ENCODE measurements around the gene OXSR1.
"Not testable (repeated sequence)": the region's sequence is repeated elsewhere in the genome, so short reads cannot be mapped to it uniquely, and the experiment has no call there.

Gene OXSR1

DNA sequence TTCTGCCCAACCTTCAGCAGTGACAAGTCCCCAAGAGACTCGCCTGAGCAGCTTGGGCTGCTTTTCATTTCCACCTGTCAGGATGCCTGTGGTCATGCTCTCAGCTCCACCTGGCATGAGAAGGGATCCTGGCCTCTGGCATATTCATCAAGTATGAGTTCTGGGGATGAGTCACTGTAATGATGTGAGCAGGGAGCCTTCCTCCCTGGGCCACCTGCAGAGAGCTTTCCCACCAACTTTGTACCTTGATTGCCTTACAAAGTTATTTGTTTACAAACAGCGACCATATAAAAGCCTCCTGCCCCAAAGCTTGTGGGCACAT is 23.4 kb upstream of the OXSR1 start:
- DNase-seq (ENCODE audit: low read depth): no peak

DNA sequence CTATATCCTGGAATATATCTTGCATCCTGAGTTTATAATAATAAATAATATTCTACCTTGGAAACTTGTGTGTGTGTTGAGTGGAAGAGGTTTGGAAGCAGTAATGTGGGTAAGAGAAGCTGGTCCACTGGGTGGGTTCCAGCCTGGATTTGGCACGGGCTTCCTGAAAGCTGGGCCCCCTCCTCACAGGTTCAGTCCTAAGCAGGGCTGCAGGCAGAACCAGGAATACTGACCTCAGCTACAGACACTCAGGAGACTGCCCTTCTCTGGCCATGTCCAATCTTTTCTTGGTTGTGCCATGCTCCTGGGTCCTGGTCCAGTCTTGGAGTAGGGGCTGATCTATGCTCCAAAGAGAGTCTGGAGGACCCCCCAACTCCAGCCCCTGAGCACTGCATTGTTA is 22.4 kb upstream of the OXSR1 start:
- no peak for DNase-seq (ENCODE audit: low read depth)

DNA sequence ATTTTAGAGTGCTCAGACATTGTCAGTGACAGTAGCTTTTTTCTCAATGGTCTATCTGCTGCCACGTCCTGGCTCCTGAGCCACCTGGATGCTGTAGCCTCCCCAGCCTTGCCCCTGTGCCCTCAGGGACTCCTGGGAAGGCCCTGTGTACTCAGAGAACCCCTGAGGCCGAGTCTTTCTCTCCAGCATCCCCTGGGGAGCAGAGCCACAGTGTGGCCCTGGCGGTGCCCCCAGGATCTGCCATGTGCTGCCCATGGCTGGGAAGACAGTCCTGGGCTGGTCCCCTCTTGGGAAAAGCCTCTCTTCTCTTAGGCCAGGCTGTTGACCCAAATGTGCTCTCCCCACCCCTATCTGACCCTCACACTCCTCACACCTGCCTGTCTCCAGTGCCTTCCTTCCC is 21.8 kb upstream of the OXSR1 start:
- no peak for DNase-seq (ENCODE audit: low read depth)

DNA sequence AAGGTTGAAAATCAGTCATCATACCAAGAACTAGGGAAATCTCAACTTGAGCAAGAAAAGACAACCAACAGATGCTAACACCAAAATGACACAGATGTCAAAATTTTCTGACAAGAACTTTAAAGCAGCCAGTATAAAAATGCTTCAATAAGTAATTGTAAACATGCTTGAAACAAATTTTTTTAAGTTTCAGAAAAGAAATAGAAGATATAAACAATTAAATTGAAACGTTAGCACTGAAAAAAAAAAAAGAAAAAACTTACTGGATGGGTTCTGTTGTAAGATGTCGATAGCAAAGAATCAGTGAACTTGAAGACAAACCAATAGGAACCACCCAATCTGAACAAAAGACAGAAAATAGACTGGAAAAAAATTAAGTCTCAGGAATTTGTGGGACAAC is 18.8 kb upstream of the OXSR1 start:
- no peak for DNase-seq (ENCODE audit: low read depth)

DNA sequence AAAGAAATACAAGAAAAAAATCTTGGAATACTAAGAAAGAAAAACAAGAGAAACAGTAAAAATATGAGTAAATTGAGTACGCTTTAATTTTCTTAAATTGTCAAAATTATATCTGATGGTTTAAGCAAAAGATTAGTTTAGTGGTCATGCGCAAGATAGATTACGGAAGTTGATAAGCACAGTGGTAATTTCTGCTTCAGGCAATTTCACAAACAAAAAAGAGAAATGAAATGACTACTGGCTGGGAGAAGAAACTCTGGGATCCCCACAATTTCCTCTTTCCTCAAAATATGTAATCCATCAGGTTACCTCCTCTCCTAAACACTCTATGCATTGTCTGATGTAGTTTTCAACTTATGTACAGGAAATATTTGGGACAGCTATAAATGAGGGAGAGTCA is 17.9 kb upstream of the OXSR1 start:
- no peak for DNase-seq (ENCODE audit: low read depth)

DNA sequence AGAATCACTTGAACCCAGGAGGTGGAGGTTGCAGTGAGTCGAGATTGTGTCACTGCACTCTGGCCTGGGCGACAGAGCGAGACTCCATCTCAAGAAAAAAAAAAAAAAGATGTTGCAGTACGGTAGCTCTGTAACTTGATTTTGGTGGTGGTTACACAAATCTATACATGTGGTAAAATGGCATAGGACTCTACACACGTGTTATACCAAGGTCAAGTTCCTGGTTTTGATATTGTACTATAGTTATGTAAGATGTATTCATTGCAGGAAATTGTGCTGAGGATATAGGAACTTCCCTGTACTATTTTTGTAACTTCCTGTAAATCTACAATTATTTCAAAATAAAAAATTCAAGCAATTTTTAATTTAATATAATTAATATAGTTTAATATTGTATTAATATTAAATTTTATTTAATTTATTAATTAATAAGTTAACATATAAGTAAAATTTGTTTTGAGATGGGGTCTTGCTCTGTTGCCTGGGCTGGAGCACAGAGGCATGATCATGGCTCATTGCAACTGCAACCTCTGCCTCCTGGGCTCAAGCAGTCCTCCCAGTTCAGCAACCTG is 16.9 kb upstream of the OXSR1 start:
- DNase-seq (ENCODE audit: low read depth): no peak

DNA sequence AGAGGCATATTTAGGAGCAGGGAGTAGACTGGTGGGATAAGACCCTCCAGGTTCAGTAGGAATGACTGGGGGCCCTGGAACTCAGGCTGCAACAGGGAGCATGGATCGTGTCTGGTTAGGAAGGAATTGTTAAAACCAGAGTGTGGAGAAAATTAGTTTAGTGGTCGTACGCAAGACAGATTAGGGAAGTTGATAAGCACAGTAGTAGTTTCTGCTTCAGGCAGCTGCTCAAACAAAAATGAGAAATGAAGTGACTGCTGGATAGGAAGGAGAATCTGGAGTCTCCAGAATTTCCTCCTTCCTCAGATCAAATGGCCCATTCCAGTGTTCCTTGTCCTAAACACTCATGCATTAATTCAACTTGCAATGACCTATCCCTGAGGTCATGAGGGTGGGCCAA is 15.6 kb upstream of the OXSR1 start:
- DNase-seq (ENCODE audit: low read depth): no peak

DNA sequence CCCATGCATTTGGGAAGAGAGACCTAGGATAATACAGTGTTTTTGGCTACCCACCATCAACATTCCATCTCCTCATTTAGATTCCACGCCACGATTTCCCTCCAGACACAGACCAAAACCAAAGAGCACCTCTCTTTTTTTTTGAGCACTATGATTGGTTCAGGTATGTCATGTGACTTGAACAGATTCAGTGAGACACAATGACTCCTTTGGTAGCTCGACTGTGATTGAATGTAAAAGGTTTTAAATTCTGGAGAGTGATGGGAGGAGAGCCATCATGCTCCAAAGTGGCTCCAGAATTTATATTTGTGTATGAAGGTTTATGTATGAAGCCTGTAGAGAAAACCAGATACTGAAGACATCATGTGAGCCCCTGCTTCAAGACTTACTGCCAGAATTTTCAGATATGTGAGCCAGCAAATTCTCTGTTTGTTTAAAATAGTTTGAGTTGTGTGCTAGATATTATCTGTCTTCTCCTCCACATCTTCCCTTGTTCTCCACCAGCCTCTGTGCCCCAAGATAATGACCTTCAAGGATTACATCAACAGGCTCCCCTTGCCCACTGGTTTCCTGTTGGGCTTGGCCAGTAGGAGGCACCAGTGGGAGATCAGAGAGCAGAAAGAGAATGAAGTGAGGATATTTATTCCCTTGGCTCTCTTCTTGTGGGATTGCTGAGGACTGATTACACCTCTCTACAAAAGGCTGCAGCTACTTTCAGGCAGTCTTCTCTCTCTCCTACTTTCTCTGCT is 14.4 kb upstream of the OXSR1 start:
- DNase-seq (ENCODE audit: low read depth): no peak

DNA sequence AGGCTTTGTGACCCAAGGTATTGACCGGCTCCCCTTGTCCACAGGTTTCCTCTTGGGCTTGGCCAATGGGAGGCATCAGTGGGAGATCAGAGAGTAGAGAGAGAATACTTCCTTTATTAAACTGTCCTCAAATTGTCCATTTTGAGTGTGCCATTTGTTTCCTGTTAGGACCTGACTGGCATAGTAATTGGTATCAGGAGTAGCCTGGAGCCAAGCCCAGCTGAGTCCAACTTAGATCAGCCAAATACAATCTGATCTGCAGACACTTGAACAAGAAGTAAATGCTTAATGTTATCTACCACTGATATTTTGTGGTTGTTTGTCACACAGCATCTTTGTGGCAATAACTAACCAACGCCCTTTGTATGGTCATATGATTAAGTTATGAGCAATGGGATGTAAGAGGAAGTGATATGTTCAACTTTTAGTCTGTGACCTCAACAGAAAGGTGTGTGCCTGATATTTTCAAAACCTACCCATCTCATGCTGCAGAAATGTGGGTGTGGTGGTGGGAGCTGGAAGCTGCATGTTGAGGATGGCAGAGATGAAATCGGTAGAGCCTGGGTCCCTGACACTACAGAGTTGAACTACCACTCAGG is 13.6 kb upstream of the OXSR1 start:
- DNase-seq (ENCODE audit: low read depth): no peak

DNA sequence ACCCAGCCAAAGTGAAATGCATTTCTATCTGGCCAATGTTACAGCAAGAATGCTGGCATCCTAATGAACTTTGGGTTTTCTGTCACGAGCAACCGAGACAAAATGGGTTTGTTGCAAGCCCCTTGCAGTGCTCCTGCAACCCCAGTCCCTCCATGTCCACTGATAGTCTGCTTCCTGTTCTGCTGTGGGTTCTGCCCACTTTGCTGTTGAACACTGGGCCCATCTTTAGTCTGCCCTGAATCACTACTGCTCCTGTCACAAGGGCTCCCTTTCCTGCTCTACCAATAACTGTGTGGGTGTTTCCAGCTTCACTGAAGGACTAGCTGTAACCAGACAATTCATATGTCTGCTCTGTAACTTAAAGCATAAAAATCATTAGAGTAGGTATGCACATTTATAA is 12.7 kb upstream of the OXSR1 start:
- DNase-seq (ENCODE audit: low read depth): no peak

DNA sequence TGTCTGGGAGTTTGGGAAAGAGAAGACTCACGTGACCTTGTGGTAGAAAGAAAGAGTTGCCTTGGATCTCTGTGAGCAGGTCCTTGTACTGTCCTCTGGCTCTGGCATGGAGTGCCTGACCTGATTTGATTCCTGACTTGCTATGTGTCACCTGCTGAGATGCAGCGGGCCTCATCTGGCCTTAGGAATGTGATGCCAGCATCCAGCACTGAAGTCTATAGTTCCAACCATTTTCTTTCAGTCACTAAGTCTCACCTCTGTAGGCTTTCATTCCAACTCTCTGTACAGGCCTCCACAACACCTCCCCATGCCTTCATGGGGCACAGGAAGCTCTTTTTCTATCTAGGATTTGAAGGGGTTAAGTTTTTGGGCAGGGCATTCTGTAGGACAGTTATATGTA is 12.1 kb upstream of the OXSR1 start:
- DNase-seq (ENCODE audit: low read depth): no peak

DNA sequence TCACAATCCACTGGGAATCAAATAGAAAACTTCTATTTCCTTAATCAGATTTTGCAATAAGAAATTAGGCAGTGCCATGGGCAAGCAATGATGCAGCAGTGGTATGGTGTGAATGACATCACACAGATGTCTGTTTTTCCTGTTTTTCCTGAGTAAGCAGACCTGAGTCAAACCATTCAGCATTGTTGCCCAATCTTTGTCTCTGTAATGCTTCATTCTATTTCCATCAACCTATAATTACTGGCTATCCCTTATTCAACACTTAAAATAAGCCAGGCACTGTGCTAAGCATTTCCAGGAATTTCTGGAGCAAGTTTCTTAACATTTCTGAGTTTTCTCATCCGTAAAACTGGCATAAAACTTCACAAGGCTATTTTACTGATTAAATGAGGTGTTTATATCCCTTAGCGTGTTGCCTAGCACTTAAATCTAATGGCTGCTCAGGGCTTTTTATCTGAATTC is 11.3 kb upstream of the OXSR1 start:
- no peak for DNase-seq (ENCODE audit: low read depth)

DNA sequence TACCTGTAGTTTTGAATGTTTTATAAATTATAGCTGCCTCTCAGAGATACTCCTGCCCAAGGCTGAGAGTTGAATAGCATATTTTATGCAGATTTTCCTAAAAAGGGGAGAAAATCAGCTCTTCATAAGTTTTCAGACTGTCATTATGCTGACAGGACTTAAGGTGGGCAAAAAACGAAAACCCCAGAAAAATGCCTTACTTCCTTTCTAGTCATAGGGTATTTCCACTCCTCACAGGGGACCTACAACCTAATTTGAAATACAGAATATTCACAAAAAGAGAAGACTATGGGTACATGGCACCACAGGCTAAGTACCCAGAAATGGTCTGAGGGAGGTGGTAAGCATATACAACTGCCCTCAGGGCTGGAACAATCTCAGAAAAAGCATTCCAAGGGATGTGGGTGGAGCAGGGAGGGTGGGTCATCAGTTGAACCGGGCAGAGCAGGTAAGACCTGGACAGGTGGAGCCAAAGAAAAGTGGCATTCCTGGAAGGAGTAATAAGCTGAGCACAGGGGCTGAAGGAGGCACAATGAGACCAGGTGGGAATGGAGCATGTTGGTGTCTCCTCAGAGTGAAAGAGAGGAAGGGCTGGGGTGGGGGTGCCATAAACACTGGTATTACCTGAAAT is 10.6 kb upstream of the OXSR1 start:
- no peak for DNase-seq (ENCODE audit: low read depth)

DNA sequence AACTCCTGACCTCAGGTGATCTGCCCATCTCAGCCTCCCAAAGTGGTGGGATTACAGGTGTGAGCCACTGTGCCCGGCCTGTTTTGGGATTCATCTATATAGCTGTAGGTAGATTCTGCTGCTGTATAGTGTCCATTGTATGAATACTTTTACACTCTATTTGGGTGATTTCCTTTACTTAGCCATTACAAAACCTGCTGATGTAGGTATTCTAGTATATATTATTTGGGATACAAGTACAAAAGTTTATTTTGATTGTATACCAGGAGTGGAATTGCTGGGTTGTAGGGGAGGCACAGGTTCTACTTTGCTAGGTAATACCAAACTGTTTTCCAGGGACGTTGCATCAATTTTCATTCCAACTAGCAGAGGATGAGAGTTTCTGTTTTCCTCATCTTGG is 9.5 kb upstream of the OXSR1 start:
- no peak for DNase-seq (ENCODE audit: low read depth)

DNA sequence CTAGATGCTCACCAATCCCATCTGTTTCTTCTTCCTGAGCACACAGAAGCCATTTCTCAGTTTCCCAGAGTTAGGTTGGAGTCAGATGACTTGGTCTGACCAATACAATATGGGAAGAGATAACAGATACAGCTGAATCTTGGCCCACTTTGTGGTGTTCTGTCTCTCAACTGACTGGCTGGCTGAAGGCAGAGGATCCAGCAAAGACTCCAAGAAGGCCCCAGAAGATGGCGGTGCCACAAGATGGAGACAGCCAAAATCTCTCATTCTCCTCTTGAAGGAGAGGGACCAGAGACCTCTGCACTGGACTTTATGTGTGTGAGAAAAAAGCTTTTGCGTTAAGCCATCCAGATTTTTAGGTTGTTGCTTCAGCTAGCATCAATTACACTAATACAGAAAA is 8.2 kb upstream of the OXSR1 start:
- no peak for DNase-seq (ENCODE audit: low read depth)

DNA sequence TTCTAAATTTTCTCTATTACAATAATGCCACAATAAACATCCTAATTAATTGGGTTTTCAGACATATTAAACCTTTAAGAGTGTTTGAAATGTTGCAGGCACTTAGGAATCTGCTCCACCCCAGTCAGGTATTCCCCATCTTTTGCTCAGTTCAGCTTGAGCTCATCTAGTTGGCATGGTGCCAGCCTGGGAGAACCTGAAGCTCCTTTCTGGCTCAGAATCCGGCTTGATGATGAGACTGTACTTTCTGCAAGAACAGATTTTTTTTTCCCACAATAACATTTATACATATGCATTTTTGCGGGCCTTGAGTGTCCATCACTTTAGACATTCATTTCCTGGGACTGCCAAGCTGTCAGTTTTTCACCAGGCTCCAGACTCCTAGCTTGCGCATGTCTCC is 7.7 kb upstream of the OXSR1 start:
- DNase-seq (ENCODE audit: low read depth): no peak

DNA sequence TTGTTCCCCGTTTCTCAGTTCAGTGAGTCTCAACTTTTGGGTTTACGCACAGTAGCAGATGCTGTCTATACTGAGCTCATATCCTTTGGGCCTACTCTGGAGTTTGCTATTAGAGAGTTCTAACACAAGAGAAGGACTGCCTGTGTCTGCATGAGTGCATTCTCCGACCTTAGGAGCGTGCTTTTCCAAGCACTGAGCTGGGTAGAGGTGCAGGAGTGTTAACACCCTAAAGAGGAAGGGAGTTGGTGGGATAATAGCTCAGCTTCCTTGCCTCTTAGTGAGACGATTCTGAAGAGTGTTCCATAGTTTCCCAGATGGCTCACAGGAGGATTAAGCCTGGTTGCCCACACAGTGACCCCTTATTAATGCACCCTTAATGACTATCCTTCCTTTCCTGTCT is 6.9 kb upstream of the OXSR1 start:
- no peak for DNase-seq (ENCODE audit: low read depth)

DNA sequence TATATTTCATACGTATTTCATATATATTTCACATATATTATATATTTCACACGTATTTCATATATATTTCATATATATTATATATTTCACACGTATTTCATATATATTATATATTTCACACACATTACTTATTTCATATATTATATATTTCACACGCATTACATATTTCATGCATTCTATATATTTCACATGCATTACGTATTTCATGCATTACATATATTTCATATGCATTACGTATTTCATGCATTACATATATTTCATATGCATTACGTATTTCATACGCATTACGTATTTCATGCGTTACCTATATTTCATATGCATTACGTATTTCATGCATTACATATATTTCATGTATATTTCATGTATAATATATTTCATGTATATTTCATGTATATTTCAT is 4.6 kb upstream of the OXSR1 start:
- not testable (repeated sequence) for DNase-seq (ENCODE audit: low read depth)

DNA sequence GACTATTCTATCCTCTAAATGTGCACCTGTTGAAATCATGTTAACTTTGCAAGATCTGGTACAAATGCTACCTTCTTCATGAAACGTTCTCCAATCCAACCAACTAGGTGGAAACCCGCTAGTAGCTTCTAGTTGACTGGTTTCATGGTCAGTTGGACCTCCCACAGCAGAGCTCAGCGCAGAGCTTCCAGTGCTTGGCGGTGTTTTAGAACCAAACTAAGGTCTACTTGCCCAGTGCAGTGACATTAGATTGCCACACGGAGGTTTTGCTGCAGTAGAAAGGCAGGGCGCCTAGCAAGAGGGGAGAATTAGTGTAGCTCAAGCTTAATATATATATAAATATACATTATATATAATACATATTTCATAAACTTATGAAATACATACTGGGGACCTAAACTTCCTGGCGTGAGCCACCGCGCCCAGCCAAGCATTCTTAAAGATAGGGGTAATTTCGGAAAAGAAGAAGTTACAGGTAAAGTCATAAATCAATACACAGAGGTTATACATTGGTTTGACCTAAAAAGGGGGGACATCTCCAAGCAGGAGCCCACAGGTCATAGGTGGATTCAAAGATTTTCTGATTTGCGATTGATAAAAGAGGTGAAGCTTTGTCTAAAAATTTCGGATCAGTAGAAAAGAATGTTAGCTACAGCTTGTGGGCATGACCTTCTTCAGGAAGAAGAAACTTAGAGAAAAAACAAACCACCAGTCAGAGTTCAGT is 2.1 kb upstream of the OXSR1 start:
- DNase-seq (ENCODE audit: low read depth): no peak

DNA sequence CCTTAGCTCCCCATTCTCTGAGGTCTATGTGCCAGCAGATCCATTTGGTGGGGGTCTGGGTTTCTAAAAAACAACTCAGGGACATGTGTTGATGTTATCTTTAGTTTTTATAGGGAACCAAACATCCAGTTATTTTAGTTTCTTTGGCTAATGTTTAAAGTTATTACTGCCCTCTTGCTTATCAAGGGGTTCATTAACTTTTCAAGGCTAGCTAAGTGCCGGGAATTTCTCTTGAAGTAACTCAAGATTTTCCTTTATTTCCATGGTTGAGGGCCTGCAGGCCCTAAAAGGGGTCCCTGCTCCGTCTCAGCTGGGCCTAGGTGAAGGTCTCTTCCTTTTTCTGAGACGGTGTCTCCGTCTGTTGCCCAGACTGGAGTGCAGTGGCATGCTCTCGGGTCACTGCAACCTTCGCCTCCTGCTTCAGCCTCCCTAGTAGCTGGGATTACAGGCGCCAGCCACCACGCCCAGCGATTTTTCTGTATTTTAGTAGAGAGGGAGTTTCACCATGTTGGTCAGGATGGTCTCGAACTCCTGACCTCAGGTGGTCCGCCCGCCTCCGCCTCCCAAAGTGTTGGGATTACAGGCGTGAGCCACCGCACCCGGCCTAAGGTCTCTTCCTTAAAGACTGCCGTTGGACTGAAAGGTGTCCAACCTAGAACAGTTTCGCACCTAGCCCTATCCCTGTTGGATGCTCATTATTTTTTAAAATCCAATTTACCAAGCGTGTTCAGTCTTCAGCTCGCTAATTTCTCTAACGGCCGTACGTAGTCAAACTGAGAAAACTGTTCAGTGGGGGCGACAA is 1.3 kb upstream of the OXSR1 start:
- no peak for DNase-seq (ENCODE audit: low read depth)

DNA sequence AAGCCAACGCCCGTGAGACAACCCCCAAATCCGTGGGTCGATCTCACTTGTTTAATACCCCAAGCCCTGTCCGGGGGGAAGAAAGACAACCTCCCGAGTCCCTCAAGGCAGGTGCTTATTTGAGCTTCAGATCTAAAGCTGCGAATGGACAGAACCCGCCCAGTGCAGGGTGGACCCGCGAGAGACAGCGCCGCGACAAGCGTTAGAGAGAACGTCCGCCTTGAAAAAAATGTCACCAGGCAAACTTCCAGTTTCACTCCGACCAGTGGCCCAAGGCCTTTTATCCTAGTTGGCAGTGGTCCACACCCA is 740 bp upstream of the OXSR1 start:
- DNase-seq (ENCODE audit: low read depth): no peak

DNA sequence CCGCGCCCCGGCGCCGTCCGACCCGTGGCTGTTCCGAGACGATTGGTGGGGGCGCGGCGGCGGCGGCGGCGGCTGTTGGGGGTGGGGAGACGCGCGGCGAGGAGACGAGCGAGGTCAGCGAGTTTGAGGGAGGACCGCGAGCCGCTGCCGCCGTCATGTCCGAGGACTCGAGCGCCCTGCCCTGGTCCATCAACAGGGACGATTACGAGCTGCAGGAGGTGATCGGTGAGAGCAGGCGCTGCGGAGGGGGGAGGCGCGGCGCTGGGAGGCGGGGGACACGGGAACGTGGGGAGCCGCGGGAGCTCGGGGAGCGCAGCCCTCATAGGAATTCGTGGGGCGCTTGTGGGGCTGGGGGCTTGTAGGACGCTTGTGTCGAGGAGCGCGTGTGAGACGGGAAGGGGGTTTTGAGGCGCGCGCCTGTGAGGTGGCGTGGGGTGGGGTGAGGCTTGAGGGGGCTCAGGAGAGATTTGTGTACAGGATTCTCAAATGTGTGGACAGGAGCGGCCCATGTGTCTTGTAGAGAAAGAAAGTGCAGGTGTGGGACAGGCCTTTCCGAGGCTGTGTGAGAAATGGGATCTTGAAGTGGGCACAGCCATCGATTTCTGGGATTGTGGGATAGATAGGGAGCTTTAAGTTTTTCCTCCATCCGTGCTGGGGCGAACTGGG is 518 bp downstream of the OXSR1 start:
- DNase-seq (ENCODE audit: low read depth): no peak

Data from activated T-cell treated with anti-CD3 and anti-CD28 coated beads for 1 hour (primary cell).